KBM-7 (cell line): Measurements from ENCODE around the gene SPAG16.

ENCODE experiments used
- DNase-seq: peaks from one replicate; pipeline ENCODE4 v3.0.0-alpha.2; 2015
- in situ Hi-C: fragments of 300-500 bp; cut with MboI; formaldehyde crosslinking; loops from 2 replicates; pipeline ENCODE4 v1.14.3; 2020; ENCODE audit warnings: low sequenced_read_pairs, low pct_unique_long_range_greater_than_20kb, mixed read lengths

Gene SPAG16

DNA sequence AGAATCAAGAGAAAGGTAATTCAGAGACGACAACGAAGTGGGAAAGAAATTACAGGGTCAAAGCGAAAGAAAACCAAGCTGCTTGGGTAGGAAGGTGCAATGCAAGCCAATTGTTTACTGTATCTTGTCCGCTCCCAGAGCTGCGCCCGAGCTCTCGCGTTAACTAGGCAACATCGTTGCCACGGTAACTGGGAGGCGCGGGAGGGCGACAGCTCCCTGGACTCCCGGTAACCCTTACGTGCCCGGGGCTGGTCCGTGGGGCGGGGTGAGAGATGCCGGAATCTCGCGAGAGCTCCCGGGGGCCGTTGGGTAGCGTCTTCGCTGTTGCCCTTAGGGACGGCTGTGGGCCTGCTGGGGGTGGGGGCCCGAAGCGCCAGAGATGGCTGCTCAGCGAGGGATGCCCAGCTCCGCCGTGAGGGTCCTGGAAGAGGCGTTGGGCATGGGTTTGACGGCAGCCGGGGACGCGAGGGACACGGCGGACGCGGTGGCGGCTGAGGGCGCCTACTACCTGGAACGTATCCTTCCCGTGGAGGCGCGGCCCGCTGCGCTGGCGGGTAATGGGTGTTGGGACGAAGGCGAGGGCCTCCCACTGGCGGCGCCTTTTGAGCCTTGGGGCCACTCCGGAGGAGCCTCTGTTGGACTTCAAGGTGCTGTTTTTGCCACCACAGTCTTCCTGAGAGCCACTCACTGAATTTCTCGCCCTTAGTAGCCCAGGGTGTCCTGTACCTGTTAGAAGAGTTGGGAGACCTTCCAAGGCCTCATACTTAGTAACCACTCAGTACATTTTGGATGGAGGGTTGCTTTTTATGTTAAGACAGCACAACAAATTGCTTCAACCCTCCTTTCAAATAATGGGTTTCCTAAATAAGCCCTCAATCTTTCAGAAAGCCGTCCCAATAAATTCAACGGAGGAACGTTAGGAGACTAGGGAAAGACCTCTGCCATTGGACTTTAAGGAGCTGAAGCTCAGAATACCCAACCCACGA, at the start of gene SPAG16:
TSS of gene SPAG16 (plus strand) at position 360 of the 986 bp plus-strand sequence.
- DNase-seq, result peak; percentile 92
- in situ Hi-C loops, result no loop called here

GRCh38 chr2:213234641-213235040, 49.6 kb upstream of the SPAG16 start:
- no peak for DNase-seq
- in situ Hi-C loops, result no loop called here

DNA sequence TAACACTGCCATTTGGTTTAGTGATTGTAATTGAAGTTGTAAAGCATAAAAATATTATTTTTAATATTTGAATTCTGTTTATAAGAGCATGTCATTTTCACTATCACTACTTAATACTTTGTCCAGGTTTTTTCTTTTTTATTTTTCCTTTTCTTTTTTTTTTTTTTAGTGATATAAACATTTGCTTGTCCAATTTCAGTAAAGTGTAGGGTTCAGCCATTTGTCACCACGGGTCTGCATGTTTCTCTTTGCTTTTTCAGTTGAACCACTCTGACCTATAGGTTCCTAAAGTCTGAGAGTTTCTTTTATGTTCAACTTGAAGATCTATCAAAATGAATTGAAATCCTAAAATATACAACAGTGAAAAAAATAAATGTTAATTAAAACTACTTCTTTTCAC, 48.5 kb upstream of the SPAG16 start:
- in situ Hi-C loops, result no loop called here
- no peak for DNase-seq

- in situ Hi-C loops, result no loop called here
- no peak for DNase-seq
Observed at GRCh38 chr2:213237251-213237650, 47.0 kb upstream of the SPAG16 start.

- DNase-seq, result no peak
- in situ Hi-C loops, result no loop called here
Observed at GRCh38 chr2:213237787-213238186, 46.5 kb upstream of the SPAG16 start.

- DNase-seq, result no peak
- in situ Hi-C loops, result no loop called here
Observed at GRCh38 chr2:213238753-213239495, 45.3 kb upstream of the SPAG16 start.

- in situ Hi-C loops, result no loop called here
Observed at GRCh38 chr2:213241817-213242216, 42.4 kb upstream of the SPAG16 start.

GRCh38 chr2:213242653-213243052, 41.6 kb upstream of the SPAG16 start:
- in situ Hi-C loops, result no loop called here
- DNase-seq, result no peak

More at GRCh38 chr2:213241817-213242216, 42.4 kb upstream of the SPAG16 start:
- no peak for DNase-seq

DNA sequence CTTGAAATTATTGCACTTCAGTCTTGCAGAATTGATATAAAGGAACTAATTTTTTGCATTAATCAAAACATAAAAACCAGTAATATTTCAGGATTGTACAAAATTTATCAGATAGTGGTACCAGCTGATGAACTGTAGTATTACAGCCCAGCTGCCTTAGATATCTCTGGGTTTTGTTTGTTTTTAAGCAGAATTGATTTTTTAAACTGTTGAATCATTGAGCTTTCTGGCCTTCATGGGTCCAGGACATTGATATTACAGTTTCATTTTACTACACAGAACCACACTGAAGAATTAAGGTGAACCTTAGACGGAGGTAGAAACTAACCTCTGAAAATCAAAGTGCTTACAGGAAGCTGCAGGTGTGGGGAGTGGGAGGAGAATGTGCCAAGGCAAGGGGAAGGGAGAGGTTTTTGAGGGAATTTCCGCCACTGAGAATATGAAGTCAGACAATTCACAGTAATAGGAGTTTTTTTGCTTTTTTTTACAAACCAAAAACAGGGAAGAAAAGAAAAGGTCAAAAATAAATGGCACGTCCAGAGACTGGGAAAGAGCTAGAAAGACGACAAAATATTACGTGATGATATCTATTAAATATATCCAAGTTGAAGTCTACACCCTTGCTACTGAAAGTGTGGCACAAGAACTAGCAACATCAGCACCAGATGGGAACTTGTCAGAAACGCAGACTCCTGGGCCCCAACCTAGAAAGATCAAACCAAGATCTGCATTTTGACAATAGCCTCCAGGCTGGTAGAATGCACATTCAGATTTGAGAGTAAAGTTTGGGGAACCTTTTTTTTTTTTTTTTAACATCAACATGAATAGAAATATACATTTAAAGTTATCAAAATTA, 40.8 kb upstream of the SPAG16 start:
- in situ Hi-C loops, result no loop called here
- DNase-seq, result no peak

- in situ Hi-C loops, result no loop called here
- DNase-seq, result peak; percentile 31
Observed at GRCh38 chr2:213246497-213247281, 37.6 kb upstream of the SPAG16 start.

DNA sequence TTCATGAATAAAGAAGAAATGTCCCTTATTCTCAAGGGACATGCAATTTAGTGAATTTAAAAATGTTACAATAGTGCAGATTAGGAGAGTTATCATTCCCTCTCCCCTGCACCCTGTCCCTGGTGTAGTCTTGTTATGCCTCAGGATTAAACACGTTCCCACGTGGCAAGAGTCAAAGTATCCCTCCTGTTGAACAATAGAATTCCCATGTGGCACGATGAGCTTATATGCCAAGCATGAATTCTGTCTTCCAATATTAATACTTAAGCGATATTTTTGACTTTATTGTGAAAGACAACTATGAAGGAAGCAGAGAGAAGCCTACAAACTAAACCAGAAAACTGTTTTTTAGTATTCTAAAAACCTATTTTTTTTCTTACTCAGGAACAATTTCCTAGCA, 36.7 kb upstream of the SPAG16 start:
- DNase-seq, result no peak
- in situ Hi-C loops, result no loop called here

GRCh38 chr2:213248637-213249036, 35.6 kb upstream of the SPAG16 start:
- in situ Hi-C loops, result no loop called here
- no peak for DNase-seq

GRCh38 chr2:213249502-213249901, 34.8 kb upstream of the SPAG16 start:
- in situ Hi-C loops, result no loop called here
- DNase-seq, result no peak

DNA sequence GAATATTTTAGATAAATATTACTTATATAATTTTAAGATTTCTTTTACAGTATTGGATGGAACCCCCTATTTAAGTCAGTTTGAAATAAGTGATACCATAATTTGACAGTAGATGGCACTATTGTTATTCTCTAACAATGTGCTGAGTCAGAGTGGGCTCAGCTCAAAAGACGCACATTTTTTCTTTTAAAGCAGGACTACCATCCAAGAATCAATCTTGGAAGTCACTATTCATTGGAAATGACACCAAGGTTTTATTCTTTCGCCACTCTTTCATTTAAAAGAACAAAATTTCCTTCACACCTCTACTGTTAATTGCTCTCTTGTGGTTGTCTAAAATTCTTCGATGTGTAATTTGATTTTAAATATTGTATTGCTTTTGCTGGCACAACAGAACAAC, 32.6 kb upstream of the SPAG16 start:
- DNase-seq, result peak; percentile 75

GRCh38 chr2:213252206-213252605, 32.1 kb upstream of the SPAG16 start:
- in situ Hi-C loops, result no loop called here
- no peak for DNase-seq

More for the DNA sequence above, 32.6 kb upstream of the SPAG16 start:
- in situ Hi-C loops, result no loop called here

DNA sequence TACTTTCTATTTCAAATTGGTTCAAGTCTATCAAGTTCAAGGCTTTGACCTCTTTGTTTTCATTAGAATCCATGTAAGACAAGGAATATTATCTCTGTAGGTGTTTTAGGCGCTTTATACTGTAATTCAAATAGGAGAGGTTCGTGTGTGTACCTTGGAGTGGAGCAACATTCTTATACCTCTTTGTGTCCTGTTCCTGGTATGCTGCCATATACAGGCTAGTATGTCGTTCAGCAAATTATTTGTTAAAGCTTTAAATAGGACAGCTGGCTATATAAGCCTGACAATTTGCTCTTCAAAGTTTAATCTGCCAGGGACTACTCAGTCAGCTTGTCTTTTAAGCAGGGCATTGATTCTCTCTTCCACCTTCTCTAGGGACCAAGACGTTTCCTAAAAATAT, 31.1 kb upstream of the SPAG16 start:
- DNase-seq, result no peak
- in situ Hi-C loops, result no loop called here

- DNase-seq, result no peak
Observed at GRCh38 chr2:213259266-213259665, 25.0 kb upstream of the SPAG16 start.

DNA sequence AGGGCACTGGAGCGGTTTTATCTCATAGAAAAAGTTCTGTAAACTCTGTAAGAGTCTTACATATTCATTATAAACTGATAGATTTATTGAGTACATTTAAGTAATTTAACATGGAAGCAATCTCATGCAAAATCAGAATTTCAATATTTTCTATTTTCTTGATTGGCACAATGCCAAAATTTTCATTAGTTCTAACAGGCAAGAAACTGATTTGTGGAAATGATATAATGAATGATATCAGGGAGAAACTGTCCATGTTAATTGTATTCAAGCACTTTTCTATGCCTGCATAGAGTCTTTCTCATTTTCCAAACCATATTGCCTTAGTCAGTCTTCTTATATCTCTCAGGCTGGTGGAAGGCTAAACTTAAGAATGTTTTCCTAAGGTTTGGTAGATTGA, 23.0 kb upstream of the SPAG16 start:
- in situ Hi-C loops, result no loop called here
- no peak for DNase-seq

More at GRCh38 chr2:213259266-213259665, 25.0 kb upstream of the SPAG16 start:
- in situ Hi-C loops, result no loop called here
